ENCODE results near the gene RBM17.
"Not testable (repeated sequence)": the region's sequence is repeated elsewhere in the genome, so short reads cannot be mapped to it uniquely, and the experiment has no call there.

RBM17 gene

GRCh38 chr10:6114805-6115341, 26.0 kb downstream of the RBM17 start:
- no peak for DNase-seq

GRCh38 chr10:6115411-6115810, 26.6 kb downstream of the RBM17 start:
- DNase-seq: no peak

- no peak for DNase-seq
These were observed 27.1 kb downstream of the RBM17 start for GRCh38 chr10:6115824-6116350.

GRCh38 chr10:6116806-6117205, 28.0 kb downstream of the RBM17 start:
- DNase-seq: no peak

GRCh38 chr10:6117711-6118110, 28.9 kb downstream of the RBM17 start:
- DNase-seq: no peak

- DNase-seq: no peak
These were observed 30.6 kb downstream of the RBM17 start for GRCh38 chr10:6119423-6119822.

GRCh38 chr10:6119962-6120361, 31.1 kb downstream of the RBM17 start:
- DNase-seq: no peak

- no peak for DNase-seq
These were observed 31.9 kb downstream of the RBM17 start for GRCh38 chr10:6120691-6121090.

- DNase-seq: peak; percentile 49
These were observed 32.3 kb downstream of the RBM17 start for GRCh38 chr10:6121146-6121545.

- peak; percentile 88 for DNase-seq
These were observed 34.7 kb downstream of the RBM17 start for GRCh38 chr10:6123532-6123931.

GRCh38 chr10:6124666-6125065, 35.8 kb downstream of the RBM17 start:
- peak; percentile 90 for DNase-seq

GRCh38 chr10:6127461-6127860, 38.6 kb downstream of the RBM17 start:
- not testable (repeated sequence) for DNase-seq

- DNase-seq: no peak
These were observed 39.3 kb downstream of the RBM17 start for GRCh38 chr10:6128087-6128486.

- peak; percentile 86 for DNase-seq
These were observed 39.9 kb downstream of the RBM17 start for GRCh38 chr10:6128591-6129251.

GRCh38 chr10:6130848-6131470, 42.1 kb downstream of the RBM17 start:
- peak; percentile 32 for DNase-seq

- no peak for DNase-seq
These were observed 44.7 kb downstream of the RBM17 start for GRCh38 chr10:6133331-6134098.

GRCh38 chr10:6134099-6134823, 45.4 kb downstream of the RBM17 start:
- no peak for DNase-seq

- DNase-seq: no peak
These were observed 46.2 kb downstream of the RBM17 start for GRCh38 chr10:6135039-6135438.

- DNase-seq: no peak
These were observed 46.8 kb downstream of the RBM17 start for GRCh38 chr10:6135589-6136168.

- DNase-seq: no peak
These were observed 47.7 kb downstream of the RBM17 start for GRCh38 chr10:6136215-6137201.

GRCh38 chr10:6138456-6138855, 49.6 kb downstream of the RBM17 start:
- no peak for DNase-seq

Measured in inflammatory macrophage treated with lipopolysaccharide for 4 hours (primary cell).